ENCODE data around the gene GNA12. TPM values are rescaled to one million over a fixed set of nuclear protein-coding genes. Genes with fewer than 3 reads are reported as not detected.

The GNA12 gene
- polyA plus RNA-seq, 1 experiment, result 95.3 TPM

GRCh38 chr7:2819954-2820397 lies 24.1 kb downstream of the GNA12 start:
- CTCF ChIA-PET, result interaction anchor here (1.0 to 1.8 kb wide), 2 partner anchors 11 to 59 kb away, joined by 3 to 5 read pairs; no protein-coding TSS in a partner anchor
- H3K27me3 ChIP-seq (ENCODE audit: control insufficient read depth, insufficient read depth, low read length), result no peaks in the 10 kb centered on the region
- DNase-seq (ENCODE audit: low read depth), result no peak
- POLR2A ChIA-PET, result interaction anchor here (1.1 kb wide), 1 partner anchor 133 kb away, joined by 26 read pairs; no protein-coding TSS in a partner anchor
- no peak for TF ChIP-seq CTCF (IDR thresholded peaks at IDR 0.05; ENCODE audit: insufficient read depth, low read depth, low read length)
- no peaks in the 10 kb centered on the region; the same call in 1 of the 2 replicates for H3K36me3 ChIP-seq (ENCODE audit: control insufficient read depth, insufficient read depth, low read length)
- no peak overlapping the region for H3K4me3 ChIP-seq (ENCODE audit: low read depth, low read length)

GRCh38 chr7:2819161-2819953 lies 24.8 kb downstream of the GNA12 start:
- POLR2A ChIA-PET, result interaction anchor here (1.1 kb wide), 1 partner anchor 132 kb away, joined by 26 read pairs; no protein-coding TSS in a partner anchor
- Histone ChIP-seq H3K36me3 (ENCODE audit: control insufficient read depth, insufficient read depth, low read length) (no peaks in the 10 kb centered on the region; the same call in 1 of the 2 replicates), H3K27me3 (ENCODE audit: control insufficient read depth, insufficient read depth, low read length) (no peaks in the 10 kb centered on the region), H3K4me3 (ENCODE audit: low read depth, low read length) (no peak overlapping the region)
- no peak for DNase-seq (ENCODE audit: low read depth)
- TF ChIP-seq CTCF (IDR thresholded peaks at IDR 0.05; ENCODE audit: insufficient read depth, low read depth, low read length), result no peak
- CTCF ChIA-PET, result interaction anchor here (1.0 kb wide), 1 partner anchor 59 kb away, joined by 3 read pairs; no protein-coding TSS in a partner anchor

GRCh38 chr7:2818653-2819052 lies 25.5 kb downstream of the GNA12 start:
- Histone ChIP-seq H3K4me3 (ENCODE audit: low read depth, low read length) (no peak overlapping the region), H3K27me3 (ENCODE audit: control insufficient read depth, insufficient read depth, low read length) (no peaks in the 10 kb centered on the region), H3K36me3 (ENCODE audit: control insufficient read depth, insufficient read depth, low read length) (no peaks in the 10 kb centered on the region; the same call in 1 of the 2 replicates)
- TF ChIP-seq CTCF (IDR thresholded peaks at IDR 0.05; ENCODE audit: insufficient read depth, low read depth, low read length), result no peak
- ChIA-PET POLR2A (no interaction called here), CTCF (no interaction called here)
- no peak for DNase-seq (ENCODE audit: low read depth)

- ChIA-PET POLR2A (no interaction called here), CTCF (no interaction called here)
- no peak for DNase-seq (ENCODE audit: low read depth)
Measured at GRCh38 chr7:2818121-2818520, 26.0 kb downstream of the GNA12 start.

More at GRCh38 chr7:2818121-2818520, 26.0 kb downstream of the GNA12 start:
- H3K36me3 ChIP-seq (ENCODE audit: control insufficient read depth, insufficient read depth, low read length), result no peaks in the 10 kb centered on the region; the same call in 1 of the 2 replicates
- no peak for TF ChIP-seq CTCF (IDR thresholded peaks at IDR 0.05; ENCODE audit: insufficient read depth, low read depth, low read length)
- no peak overlapping the region for H3K4me3 ChIP-seq (ENCODE audit: low read depth, low read length)
- H3K27me3 ChIP-seq (ENCODE audit: control insufficient read depth, insufficient read depth, low read length), result no peaks in the 10 kb centered on the region
